ENCODE data around the gene FAM98C. TPM values are rescaled to one million over a fixed set of nuclear protein-coding genes. Genes with fewer than 3 reads are reported as not detected.

FAM98C gene
- total and polyA plus RNA-seq, 2 of the 13 experiments (the other 11 are each of a cell fraction or from before 2014, with no cell fraction given) = 10.0 to 11.5 TPM

- TF ChIP-seq ZNF687 (CRISPR knock-in tag; IDR thresholded peaks at IDR 0.05) (peak; percentile 90), ZNF839 (CRISPR knock-in tag; IDR thresholded peaks at IDR 0.05; ENCODE audit: borderline replicate concordance) (0 out of 2 replicates have a peak, but pooled peaks have one; percentile 25), NFKB2 (CRISPR knock-in tag; IDR thresholded peaks at IDR 0.05; ENCODE audit: borderline replicate concordance) (peak; percentile 93; the same call in 1 of the 2 replicates), ZNF354B (CRISPR knock-in tag; IDR thresholded peaks at IDR 0.05) (no peak), ZKSCAN8 (CRISPR knock-in tag; IDR thresholded peaks at IDR 0.05; ENCODE audit: borderline replicate concordance) (peak; percentile 58; the same call in 1 of the 2 replicates), ZEB1 (IDR thresholded peaks at IDR 0.05; ENCODE audit: insufficient replicate concordance, low read depth) (peak; percentile 23), MAF1 (CRISPR knock-in tag; IDR thresholded peaks at IDR 0.05; ENCODE audit: borderline replicate concordance) (peak; percentile 46; the same call in 1 of the 2 replicates), SMARCC2 (IDR thresholded peaks at IDR 0.05) (no peak), ZNF75D (CRISPR knock-in tag; IDR thresholded peaks at IDR 0.05; ENCODE audit: borderline replicate concordance) (0 out of 2 replicates have a peak, but pooled peaks have one; percentile 3), ZNF367 (CRISPR knock-in tag; IDR thresholded peaks at IDR 0.05; ENCODE audit: borderline replicate concordance) (no peak; the same call in 1 of the 2 replicates), ZNF549 (CRISPR knock-in tag; IDR thresholded peaks at IDR 0.05) (0 out of 2 replicates have a peak, but pooled peaks have one; percentile 66), STAT6 (CRISPR knock-in tag; IDR thresholded peaks at IDR 0.05; ENCODE audit: borderline replicate concordance) (peak; percentile 54; the same call in 1 of the 2 replicates), THAP7 (CRISPR knock-in tag; IDR thresholded peaks at IDR 0.05) (peak; percentile 84; the same call in 1 of the 2 replicates), ZNF678 (CRISPR knock-in tag; IDR thresholded peaks at IDR 0.05) (peak; percentile 56; the same call in 1 of the 2 replicates), ZFX (CRISPR knock-in tag; IDR thresholded peaks at IDR 0.05; ENCODE audit: low read depth) (peak; percentile 100)
- TF ChIP-seq, protein P1, sequence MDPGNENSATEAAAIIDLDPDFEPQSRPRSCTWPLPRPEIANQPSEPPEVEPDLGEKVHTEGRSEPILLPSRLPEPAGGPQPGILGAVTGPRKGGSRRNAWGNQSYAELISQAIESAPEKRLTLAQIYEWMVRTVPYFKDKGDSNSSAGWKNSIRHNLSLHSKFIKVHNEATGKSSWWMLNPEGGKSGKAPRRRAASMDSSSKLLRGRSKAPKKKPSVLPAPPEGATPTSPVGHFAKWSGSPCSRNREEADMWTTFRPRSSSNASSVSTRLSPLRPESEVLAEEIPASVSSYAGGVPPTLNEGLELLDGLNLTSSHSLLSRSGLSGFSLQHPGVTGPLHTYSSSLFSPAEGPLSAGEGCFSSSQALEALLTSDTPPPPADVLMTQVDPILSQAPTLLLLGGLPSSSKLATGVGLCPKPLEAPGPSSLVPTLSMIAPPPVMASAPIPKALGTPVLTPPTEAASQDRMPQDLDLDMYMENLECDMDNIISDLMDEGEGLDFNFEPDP (CRISPR knock-in tag; conservative IDR thresholded peaks at IDR 0.05) = no peak
- TF ChIP-seq, protein P2, sequence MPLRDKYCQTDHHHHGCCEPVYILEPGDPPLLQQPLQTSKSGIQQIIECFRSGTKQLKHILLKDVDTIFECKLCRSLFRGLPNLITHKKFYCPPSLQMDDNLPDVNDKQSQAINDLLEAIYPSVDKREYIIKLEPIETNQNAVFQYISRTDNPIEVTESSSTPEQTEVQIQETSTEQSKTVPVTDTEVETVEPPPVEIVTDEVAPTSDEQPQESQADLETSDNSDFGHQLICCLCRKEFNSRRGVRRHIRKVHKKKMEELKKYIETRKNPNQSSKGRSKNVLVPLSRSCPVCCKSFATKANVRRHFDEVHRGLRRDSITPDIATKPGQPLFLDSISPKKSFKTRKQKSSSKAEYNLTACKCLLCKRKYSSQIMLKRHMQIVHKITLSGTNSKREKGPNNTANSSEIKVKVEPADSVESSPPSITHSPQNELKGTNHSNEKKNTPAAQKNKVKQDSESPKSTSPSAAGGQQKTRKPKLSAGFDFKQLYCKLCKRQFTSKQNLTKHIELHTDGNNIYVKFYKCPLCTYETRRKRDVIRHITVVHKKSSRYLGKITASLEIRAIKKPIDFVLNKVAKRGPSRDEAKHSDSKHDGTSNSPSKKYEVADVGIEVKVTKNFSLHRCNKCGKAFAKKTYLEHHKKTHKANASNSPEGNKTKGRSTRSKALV (CRISPR knock-in tag; IDR thresholded peaks at IDR 0.05) = no peak
Observed at GRCh38 chr19:38374332-38375097, 28.4 kb upstream of the FAM98C start, which contains the start of gene PSMD8 (continued).
